Measurements from ENCODE around the gene TRAF3.

TRAF3 gene

DNA sequence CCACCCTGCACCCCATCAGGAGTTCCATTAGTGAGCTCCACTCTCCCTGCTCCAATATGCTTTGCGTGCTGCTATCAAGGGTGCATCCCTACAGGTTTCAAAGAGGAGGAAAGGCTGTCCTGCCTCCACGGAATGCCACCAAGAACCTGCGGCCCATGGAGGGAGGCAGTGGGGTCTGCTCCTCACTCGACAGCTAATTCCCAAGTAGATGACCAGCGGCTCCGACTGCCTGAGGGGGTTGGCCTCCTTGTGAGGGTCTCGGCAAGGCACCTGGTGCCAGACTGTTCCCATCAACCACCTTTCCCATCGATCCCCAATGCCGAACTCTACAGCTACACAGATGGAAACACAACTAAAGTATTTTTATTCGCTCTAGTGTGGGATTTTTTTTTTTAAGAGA is 181.2 kb downstream of the TRAF3 start:
- TF ChIP-seq YY1 (IDR thresholded peaks at IDR 0.05; ENCODE audit: low read depth) (no peak), TEAD4 (IDR thresholded peaks at IDR 0.05) (no peak), ZBTB7A (IDR thresholded peaks at IDR 0.05; ENCODE audit: low read depth) (no peak), TAF1 (IDR thresholded peaks at IDR 0.05; ENCODE audit: low read depth) (no peak), CREB1 (IDR thresholded peaks at IDR 0.05; ENCODE audit: low read depth) (no peak), NFIC (IDR thresholded peaks at IDR 0.05) (no peak), EP300 (IDR thresholded peaks at IDR 0.05; ENCODE audit: borderline replicate concordance) (no peak), TCF12 (IDR thresholded peaks at IDR 0.05; ENCODE audit: low read depth) (no peak), EGR1 (IDR thresholded peaks at IDR 0.05) (no peak), CEBPB (IDR thresholded peaks at IDR 0.05) (no peak), FOXM1 (IDR thresholded peaks at IDR 0.05; ENCODE audit: borderline replicate concordance, low read depth) (no peak), RAD21 (IDR thresholded peaks at IDR 0.05; ENCODE audit: low read depth) (no peak)
- TF ChIP-seq, protein P1, sequence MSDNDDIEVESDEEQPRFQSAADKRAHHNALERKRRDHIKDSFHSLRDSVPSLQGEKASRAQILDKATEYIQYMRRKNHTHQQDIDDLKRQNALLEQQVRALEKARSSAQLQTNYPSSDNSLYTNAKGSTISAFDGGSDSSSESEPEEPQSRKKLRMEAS (IDR thresholded peaks at IDR 0.05) = no peak
- TF ChIP-seq, protein P2, sequence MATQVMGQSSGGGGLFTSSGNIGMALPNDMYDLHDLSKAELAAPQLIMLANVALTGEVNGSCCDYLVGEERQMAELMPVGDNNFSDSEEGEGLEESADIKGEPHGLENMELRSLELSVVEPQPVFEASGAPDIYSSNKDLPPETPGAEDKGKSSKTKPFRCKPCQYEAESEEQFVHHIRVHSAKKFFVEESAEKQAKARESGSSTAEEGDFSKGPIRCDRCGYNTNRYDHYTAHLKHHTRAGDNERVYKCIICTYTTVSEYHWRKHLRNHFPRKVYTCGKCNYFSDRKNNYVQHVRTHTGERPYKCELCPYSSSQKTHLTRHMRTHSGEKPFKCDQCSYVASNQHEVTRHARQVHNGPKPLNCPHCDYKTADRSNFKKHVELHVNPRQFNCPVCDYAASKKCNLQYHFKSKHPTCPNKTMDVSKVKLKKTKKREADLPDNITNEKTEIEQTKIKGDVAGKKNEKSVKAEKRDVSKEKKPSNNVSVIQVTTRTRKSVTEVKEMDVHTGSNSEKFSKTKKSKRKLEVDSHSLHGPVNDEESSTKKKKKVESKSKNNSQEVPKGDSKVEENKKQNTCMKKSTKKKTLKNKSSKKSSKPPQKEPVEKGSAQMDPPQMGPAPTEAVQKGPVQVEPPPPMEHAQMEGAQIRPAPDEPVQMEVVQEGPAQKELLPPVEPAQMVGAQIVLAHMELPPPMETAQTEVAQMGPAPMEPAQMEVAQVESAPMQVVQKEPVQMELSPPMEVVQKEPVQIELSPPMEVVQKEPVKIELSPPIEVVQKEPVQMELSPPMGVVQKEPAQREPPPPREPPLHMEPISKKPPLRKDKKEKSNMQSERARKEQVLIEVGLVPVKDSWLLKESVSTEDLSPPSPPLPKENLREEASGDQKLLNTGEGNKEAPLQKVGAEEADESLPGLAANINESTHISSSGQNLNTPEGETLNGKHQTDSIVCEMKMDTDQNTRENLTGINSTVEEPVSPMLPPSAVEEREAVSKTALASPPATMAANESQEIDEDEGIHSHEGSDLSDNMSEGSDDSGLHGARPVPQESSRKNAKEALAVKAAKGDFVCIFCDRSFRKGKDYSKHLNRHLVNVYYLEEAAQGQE (IDR thresholded peaks at IDR 0.05; ENCODE audit: low read depth) = no peak
- TF ChIP-seq, protein P3, sequence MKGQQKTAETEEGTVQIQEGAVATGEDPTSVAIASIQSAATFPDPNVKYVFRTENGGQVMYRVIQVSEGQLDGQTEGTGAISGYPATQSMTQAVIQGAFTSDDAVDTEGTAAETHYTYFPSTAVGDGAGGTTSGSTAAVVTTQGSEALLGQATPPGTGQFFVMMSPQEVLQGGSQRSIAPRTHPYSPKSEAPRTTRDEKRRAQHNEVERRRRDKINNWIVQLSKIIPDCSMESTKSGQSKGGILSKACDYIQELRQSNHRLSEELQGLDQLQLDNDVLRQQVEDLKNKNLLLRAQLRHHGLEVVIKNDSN (IDR thresholded peaks at IDR 0.05) = no peak
